Panc1 (cell line): ENCODE results near the gene LEKR1. TPM values are rescaled to one million over a fixed set of nuclear protein-coding genes. Genes with fewer than 3 reads are reported as not detected.
A peak's percentile ranks its signal among the peaks of the same experiment; 100 is the strongest.

Experiments
- ATAC-seq: fragments of 200-7000 bp; cut with Tn5 transposase; 2 replicates; pipeline ENCODE4 v1.9.1; 2020; ENCODE audit warnings: mild to moderate bottlenecking, moderate library complexity
- BruUV-seq: library from RNA; stranded (reverse); fragments of 400-500 nt; replicated peaks from 2 replicates; lab custom pipeline; 2021; lab: Mats Ljungman, UMichigan
- CTCF ChIA-PET: fragments of 300-600 bp; sonication (Branson Sonifier 250); formaldehyde crosslinking; loops from one replicate; lab custom pipeline; 2022; ENCODE audit warnings: antibody characterized with exemption; lab: Charles Lee
- POLR2A ChIA-PET: fragments of 300-600 bp; sonication (Branson Sonifier 250); formaldehyde crosslinking; loops from one replicate; lab custom pipeline; 2022; ENCODE audit warnings: antibody characterized with exemption; lab: Charles Lee
- DNase-seq: peaks from one replicate; pipeline ENCODE4 v3.0.0-alpha.2; 2010; ENCODE audit warnings: low read depth, low spot score
- H3K27ac ChIP-seq: 2 replicates; pipeline ENCODE4 v1.5.1; 2011; ENCODE audit warnings: mild to moderate bottlenecking, low read length, inconsistent platforms
- H3K27me3 ChIP-seq: fragments of 200-500 bp; sonication (Bioruptor generic); 2 replicates; pipeline ENCODE4 v1.6.0; 2014; ENCODE audit warnings: low read length, inconsistent platforms; ENCODE audit not compliant: control insufficient read depth, insufficient read depth
- H3K36me3 ChIP-seq: fragments of 200-500 bp; sonication (Bioruptor generic); 2 replicates; pipeline ENCODE4 v1.5.1; 2014; ENCODE audit warnings: inconsistent platforms, mild to moderate bottlenecking, low read length, moderate library complexity; ENCODE audit not compliant: control insufficient read depth, insufficient read depth
- H3K4me1 ChIP-seq: 2 replicates; pipeline ENCODE4 v1.5.1; 2011; ENCODE audit warnings: inconsistent platforms, mild to moderate bottlenecking, low read length, moderate library complexity; ENCODE audit not compliant: control insufficient read depth, insufficient read depth
- H3K4me3 ChIP-seq, 2 experiments: 2 replicates each; pipeline ENCODE4 v1.5.1; 2011 to 2012; ENCODE audit warnings: low read depth in 2 of 2, low read length in 2 of 2, mild to moderate bottlenecking in 2 of 2, inconsistent platforms in 1 of 2, moderate library complexity in 1 of 2
- H3K9me3 ChIP-seq: fragments of 200-500 bp; sonication (Bioruptor generic); 2 replicates; pipeline ENCODE4 v1.5.1; 2014; ENCODE audit warnings: low read depth, mild to moderate bottlenecking, inconsistent platforms, low read length, moderate library complexity; ENCODE audit not compliant: control insufficient read depth, insufficient read depth
- POLR2AphosphoS5 ChIP-seq: IDR thresholded peaks from 2 replicates; pipeline ENCODE4 v1.6.1; 2012; ENCODE audit warnings: mild to moderate bottlenecking, low read depth, low read length, moderate library complexity
- SIN3A ChIP-seq: IDR thresholded peaks from 2 replicates; pipeline ENCODE4 v1.6.1; 2012; ENCODE audit warnings: low read depth, mild to moderate bottlenecking, low read length, moderate library complexity, borderline replicate concordance; ENCODE audit not compliant: insufficient read depth
- TCF7L2 ChIP-seq: IDR thresholded peaks from 2 replicates; pipeline ENCODE4 v1.6.1; 2011; ENCODE audit warnings: mild to moderate bottlenecking, low read depth, low read length, inconsistent platforms
- in situ Hi-C: cut with HindIII; loops from 2 replicates; pipeline ENCODE4 v1.10.0; 2016; ENCODE audit warnings: low sequenced_read_pairs, low pct_unique_long_range_greater_than_20kb
- intact Hi-C: fragments of 100-400 bp; cut with micrococcal nuclease; formaldehyde crosslinking; loops from one replicate; pipeline ENCODE4 v1.10.0; 2022; ENCODE audit not compliant: unreplicated experiment
- total RNA-seq: library from RNA; stranded (reverse); gene quantifications from one replicate; pipeline ENCODE4 v1.2.1, GENCODE V29; 2021; ENCODE audit not compliant: unreplicated experiment
- TF ChIP-seq, protein P1 (sequence below): fragments of 450-650 bp; IDR thresholded peaks from 2 replicates; pipeline ENCODE4 v1.5.1; 2017; ENCODE audit warnings: mild to moderate bottlenecking
- TF ChIP-seq, protein P2 (sequence below), 2 experiments: IDR thresholded peaks; 2 replicates each; pipeline ENCODE4 v1.6.1; 2011 to 2012; ENCODE audit warnings: low read depth in 2 of 2, control low read depth in 1 of 2, low read length in 1 of 2, mild to moderate bottlenecking in 1 of 2, moderate library complexity in 1 of 2; ENCODE audit not compliant: insufficient read depth in 1 of 2

LEKR1 gene
- total RNA-seq, 1 experiment from 2014 or later = not detected

- Histone ChIP-seq H3K4me3 (no peak overlapping the region), H3K27ac (no peak overlapping the region), H3K27me3 (no peaks in the 10 kb centered on the region), H3K4me1 (peaks cover 16% of the 10 kb centered on the region), H3K36me3 (no peaks in the 10 kb centered on the region), H3K9me3 (no peaks in the 10 kb centered on the region)
- in situ Hi-C loops (no loop called here), intact Hi-C loops (no loop called here)
- peak; percentile 87 for ATAC-seq
- ChIA-PET CTCF (no interaction called here), POLR2A (no interaction called here)
- no TSS peak for BruUV-seq
- TF ChIP-seq POLR2AphosphoS5 = no peak
- TF ChIP-seq, protein P1, sequence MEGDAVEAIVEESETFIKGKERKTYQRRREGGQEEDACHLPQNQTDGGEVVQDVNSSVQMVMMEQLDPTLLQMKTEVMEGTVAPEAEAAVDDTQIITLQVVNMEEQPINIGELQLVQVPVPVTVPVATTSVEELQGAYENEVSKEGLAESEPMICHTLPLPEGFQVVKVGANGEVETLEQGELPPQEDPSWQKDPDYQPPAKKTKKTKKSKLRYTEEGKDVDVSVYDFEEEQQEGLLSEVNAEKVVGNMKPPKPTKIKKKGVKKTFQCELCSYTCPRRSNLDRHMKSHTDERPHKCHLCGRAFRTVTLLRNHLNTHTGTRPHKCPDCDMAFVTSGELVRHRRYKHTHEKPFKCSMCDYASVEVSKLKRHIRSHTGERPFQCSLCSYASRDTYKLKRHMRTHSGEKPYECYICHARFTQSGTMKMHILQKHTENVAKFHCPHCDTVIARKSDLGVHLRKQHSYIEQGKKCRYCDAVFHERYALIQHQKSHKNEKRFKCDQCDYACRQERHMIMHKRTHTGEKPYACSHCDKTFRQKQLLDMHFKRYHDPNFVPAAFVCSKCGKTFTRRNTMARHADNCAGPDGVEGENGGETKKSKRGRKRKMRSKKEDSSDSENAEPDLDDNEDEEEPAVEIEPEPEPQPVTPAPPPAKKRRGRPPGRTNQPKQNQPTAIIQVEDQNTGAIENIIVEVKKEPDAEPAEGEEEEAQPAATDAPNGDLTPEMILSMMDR = no peak
- TF ChIP-seq, protein P2, sequence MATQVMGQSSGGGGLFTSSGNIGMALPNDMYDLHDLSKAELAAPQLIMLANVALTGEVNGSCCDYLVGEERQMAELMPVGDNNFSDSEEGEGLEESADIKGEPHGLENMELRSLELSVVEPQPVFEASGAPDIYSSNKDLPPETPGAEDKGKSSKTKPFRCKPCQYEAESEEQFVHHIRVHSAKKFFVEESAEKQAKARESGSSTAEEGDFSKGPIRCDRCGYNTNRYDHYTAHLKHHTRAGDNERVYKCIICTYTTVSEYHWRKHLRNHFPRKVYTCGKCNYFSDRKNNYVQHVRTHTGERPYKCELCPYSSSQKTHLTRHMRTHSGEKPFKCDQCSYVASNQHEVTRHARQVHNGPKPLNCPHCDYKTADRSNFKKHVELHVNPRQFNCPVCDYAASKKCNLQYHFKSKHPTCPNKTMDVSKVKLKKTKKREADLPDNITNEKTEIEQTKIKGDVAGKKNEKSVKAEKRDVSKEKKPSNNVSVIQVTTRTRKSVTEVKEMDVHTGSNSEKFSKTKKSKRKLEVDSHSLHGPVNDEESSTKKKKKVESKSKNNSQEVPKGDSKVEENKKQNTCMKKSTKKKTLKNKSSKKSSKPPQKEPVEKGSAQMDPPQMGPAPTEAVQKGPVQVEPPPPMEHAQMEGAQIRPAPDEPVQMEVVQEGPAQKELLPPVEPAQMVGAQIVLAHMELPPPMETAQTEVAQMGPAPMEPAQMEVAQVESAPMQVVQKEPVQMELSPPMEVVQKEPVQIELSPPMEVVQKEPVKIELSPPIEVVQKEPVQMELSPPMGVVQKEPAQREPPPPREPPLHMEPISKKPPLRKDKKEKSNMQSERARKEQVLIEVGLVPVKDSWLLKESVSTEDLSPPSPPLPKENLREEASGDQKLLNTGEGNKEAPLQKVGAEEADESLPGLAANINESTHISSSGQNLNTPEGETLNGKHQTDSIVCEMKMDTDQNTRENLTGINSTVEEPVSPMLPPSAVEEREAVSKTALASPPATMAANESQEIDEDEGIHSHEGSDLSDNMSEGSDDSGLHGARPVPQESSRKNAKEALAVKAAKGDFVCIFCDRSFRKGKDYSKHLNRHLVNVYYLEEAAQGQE (IDR thresholded peaks at IDR 0.05; ENCODE audit: insufficient read depth in 1 of 2, low read depth in 2 of 2, low read length in 1 of 2) = no peak
- TF ChIP-seq SIN3A = no peak
- DNase-seq = peak; percentile 53
Measured at GRCh38 chr3:156787926-156788663, 38.1 kb upstream of the LEKR1 start.

- Histone ChIP-seq H3K4me3 (no peak overlapping the region), H3K36me3 (no peaks in the 10 kb centered on the region), H3K27me3 (no peaks in the 10 kb centered on the region), H3K9me3 (no peaks in the 10 kb centered on the region), H3K4me1 (peaks cover 16% of the 10 kb centered on the region), H3K27ac (peak overlapping the region; percentile 49; the same call in 1 of the 2 replicates)
- ChIA-PET CTCF (no interaction called here), POLR2A (no interaction called here)
- intact Hi-C loops = no loop called here
- BruUV-seq = no TSS peak
- TF ChIP-seq SIN3A (no peak), POLR2AphosphoS5 (no peak), TCF7L2 (no peak)
- TF ChIP-seq, protein P1 = no peak
- TF ChIP-seq, protein P2 (IDR thresholded peaks at IDR 0.05; ENCODE audit: insufficient read depth in 1 of 2, low read depth in 2 of 2, low read length in 1 of 2) = no peak
- DNase-seq = no peak
- in situ Hi-C loops = no loop called here
- no peak for ATAC-seq
Measured at GRCh38 chr3:156788846-156789245, 37.3 kb upstream of the LEKR1 start.
